ENCODE results near the gene SIL1.

Gene SIL1

DNA sequence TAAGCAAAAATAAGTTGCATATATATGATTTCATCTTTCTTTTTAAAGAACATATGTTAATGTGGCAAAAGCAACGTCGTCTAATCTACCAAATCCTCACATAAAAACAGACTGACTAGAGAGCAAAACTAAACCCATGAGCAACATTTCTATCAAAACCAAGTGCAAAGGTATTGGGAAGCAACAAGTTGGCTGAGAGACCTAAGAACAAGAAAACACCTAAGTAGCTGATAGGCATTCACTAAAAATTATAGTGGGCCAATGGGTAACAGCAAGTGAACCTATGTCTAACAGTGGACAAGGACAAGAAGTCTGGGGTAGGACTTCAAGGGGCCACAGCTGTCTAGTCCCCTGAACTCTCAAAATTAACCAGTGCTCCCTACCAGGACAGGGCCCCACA, 130.1 kb downstream of the SIL1 start:
- Histone ChIP-seq H3K27me3 (no peaks in the 10 kb centered on the region), H3K36me3 (no peaks in the 10 kb centered on the region), H3K9me3 (no peaks in the 10 kb centered on the region), H3K4me1 (ENCODE audit: control insufficient read depth in 1 of 2, insufficient read depth in 1 of 2, low read depth in 1 of 2, low read length in 1 of 2) (peaks cover 4 to 11% of the 10 kb centered on the region in 2 experiments), H3K27ac (no peak overlapping the region), H3K4me3 (ENCODE audit: low read depth in 1 of 2, low read length in 1 of 2) (no peak overlapping the region)
- TF ChIP-seq, protein P1, sequence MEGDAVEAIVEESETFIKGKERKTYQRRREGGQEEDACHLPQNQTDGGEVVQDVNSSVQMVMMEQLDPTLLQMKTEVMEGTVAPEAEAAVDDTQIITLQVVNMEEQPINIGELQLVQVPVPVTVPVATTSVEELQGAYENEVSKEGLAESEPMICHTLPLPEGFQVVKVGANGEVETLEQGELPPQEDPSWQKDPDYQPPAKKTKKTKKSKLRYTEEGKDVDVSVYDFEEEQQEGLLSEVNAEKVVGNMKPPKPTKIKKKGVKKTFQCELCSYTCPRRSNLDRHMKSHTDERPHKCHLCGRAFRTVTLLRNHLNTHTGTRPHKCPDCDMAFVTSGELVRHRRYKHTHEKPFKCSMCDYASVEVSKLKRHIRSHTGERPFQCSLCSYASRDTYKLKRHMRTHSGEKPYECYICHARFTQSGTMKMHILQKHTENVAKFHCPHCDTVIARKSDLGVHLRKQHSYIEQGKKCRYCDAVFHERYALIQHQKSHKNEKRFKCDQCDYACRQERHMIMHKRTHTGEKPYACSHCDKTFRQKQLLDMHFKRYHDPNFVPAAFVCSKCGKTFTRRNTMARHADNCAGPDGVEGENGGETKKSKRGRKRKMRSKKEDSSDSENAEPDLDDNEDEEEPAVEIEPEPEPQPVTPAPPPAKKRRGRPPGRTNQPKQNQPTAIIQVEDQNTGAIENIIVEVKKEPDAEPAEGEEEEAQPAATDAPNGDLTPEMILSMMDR (IDR thresholded peaks at IDR 0.05) = no peak

DNA sequence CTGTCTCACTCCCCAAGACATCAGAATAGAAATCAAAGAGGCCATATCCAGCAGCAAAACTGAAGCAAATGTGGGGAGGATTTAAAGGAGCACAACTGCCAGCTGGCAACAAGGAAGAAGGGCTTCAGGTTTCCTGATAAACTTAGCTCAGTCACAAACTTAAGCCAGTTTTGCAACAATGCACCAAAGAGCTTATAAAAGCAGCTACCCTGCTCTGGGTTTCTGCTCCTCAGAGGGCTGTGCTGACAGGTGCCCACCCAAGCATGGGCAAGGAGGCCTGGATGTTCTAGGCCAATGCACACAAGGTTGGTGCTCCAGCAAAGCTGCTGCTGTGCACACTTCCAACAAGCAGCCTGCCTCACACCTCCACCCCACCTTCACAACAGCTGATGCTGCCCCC, 132.9 kb downstream of the SIL1 start:
- no peaks in the 10 kb centered on the region for H3K36me3 ChIP-seq
- no peaks in the 10 kb centered on the region for H3K9me3 ChIP-seq
- H3K4me3 ChIP-seq (ENCODE audit: low read depth in 1 of 2, low read length in 1 of 2) = no peak overlapping the region
- TF ChIP-seq, protein P1 (IDR thresholded peaks at IDR 0.05) = no peak
- H3K27ac ChIP-seq = no peak overlapping the region
- H3K27me3 ChIP-seq = no peaks in the 10 kb centered on the region
- H3K4me1 ChIP-seq (ENCODE audit: control insufficient read depth in 1 of 2, insufficient read depth in 1 of 2, low read depth in 1 of 2, low read length in 1 of 2) = peaks cover 4 to 11% of the 10 kb centered on the region in 2 experiments

DNA sequence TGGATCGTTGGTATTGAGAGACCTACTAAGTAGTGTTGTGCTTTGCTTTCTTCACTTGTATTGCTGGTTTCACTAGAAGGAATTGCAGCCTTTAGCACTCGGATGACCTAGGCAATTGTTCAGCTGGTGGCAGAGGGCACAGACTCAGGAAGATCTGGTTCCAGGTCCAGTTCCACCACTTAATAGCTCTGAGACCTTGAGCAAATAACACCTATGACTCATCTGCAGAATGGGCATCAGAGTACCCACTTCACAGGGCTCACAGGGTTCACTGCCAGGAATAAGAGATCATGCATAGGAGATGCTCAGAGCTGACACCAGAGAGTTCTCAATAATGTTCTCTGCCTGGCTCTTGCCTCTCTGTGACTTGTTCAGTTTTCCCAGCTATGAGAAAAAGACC, 133.6 kb downstream of the SIL1 start:
- Histone ChIP-seq H3K27me3 (no peaks in the 10 kb centered on the region), H3K36me3 (no peaks in the 10 kb centered on the region), H3K9me3 (no peaks in the 10 kb centered on the region), H3K4me1 (ENCODE audit: control insufficient read depth in 1 of 2, insufficient read depth in 1 of 2, low read depth in 1 of 2, low read length in 1 of 2) (peaks cover 4 to 11% of the 10 kb centered on the region in 2 experiments), H3K4me3 (ENCODE audit: low read depth in 1 of 2, low read length in 1 of 2) (no peak overlapping the region), H3K27ac (no peak overlapping the region)
- TF ChIP-seq, protein P1 (IDR thresholded peaks at IDR 0.05) = no peak

DNA sequence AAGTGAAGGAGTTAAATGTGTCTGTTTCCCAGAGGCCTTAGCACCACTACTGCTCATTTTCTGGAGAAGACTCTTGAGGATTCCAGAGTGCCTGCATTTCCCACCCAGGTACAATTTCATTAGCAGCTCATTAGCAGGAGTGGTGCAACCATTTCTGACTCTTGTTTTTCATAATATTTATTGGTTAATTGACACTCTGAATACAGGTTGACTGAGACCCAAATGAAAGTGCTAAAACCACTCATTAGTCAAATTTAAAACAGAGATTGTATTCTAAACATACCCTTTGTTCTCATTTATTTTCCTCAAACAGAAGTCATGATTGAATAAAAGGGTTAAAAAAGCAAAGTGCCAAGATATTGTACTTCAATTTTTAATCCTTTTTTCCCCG, 134.5 kb downstream of the SIL1 start:
- no peak overlapping the region for H3K27ac ChIP-seq
- TF ChIP-seq, protein P1 (IDR thresholded peaks at IDR 0.05) = no peak
- H3K36me3 ChIP-seq = no peaks in the 10 kb centered on the region
- H3K9me3 ChIP-seq = no peaks in the 10 kb centered on the region
- peaks cover 2 to 8% of the 10 kb centered on the region in 2 experiments for H3K4me1 ChIP-seq (ENCODE audit: control insufficient read depth in 1 of 2, insufficient read depth in 1 of 2, low read depth in 1 of 2, low read length in 1 of 2)
- no peak overlapping the region for H3K4me3 ChIP-seq (ENCODE audit: low read depth in 1 of 2, low read length in 1 of 2)
- H3K27me3 ChIP-seq = no peaks in the 10 kb centered on the region

DNA sequence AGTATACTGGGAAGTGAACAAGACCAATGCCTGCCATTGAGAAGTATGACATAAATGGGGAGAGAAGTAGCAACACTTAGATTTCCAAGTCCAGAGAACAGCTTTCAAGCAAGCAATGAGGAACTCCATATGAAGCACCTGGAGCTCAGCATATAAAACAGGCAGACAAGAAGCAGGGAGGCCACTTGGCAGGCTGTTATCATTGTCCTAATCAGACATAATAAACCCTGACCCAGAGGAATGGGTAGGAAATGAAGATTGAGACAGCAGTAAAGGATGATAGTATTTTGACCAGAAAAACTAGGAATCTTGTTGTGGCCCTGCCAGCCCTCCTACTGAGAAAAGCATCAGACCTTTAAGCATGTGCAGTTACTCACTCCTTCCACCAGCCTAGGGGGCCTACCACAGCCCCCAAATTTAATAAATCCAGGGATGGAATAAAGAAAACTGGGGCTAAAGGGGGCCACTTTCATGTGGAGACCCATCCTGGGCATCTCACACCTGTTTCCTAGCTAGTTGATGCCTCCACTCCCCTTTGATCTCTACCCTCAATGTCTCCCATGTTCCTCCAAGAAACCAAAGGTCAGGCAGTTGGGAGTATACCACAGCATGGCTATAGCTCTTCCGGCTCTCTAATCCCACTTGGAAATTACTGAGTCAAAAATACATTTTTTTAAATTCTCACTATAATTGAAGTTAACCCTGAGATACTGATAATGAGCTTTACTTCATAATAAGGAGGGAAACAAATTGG, 135.1 kb downstream of the SIL1 start:
- TF ChIP-seq, protein P1 (IDR thresholded peaks at IDR 0.05) = no peak
- Histone ChIP-seq H3K36me3 (no peaks in the 10 kb centered on the region), H3K4me1 (ENCODE audit: control insufficient read depth in 1 of 2, insufficient read depth in 1 of 2, low read depth in 1 of 2, low read length in 1 of 2) (peaks cover 0 to 8% of the 10 kb centered on the region in 2 experiments), H3K4me3 (ENCODE audit: low read depth in 1 of 2, low read length in 1 of 2) (no peak overlapping the region), H3K27me3 (no peaks in the 10 kb centered on the region), H3K27ac (no peak overlapping the region), H3K9me3 (no peaks in the 10 kb centered on the region)

All from neutrophil (primary cell).